ENCODE results near the gene CTSS.
A peak's percentile ranks its signal among the peaks of the same experiment; 100 is the strongest.

CTSS gene

GRCh38 chr1:150696590-150696989, 69.0 kb downstream of the CTSS start:
- FAIRE-seq: no peak

- FAIRE-seq: no peak
Measured at GRCh38 chr1:150696162-150696561, 69.4 kb downstream of the CTSS start.

DNA sequence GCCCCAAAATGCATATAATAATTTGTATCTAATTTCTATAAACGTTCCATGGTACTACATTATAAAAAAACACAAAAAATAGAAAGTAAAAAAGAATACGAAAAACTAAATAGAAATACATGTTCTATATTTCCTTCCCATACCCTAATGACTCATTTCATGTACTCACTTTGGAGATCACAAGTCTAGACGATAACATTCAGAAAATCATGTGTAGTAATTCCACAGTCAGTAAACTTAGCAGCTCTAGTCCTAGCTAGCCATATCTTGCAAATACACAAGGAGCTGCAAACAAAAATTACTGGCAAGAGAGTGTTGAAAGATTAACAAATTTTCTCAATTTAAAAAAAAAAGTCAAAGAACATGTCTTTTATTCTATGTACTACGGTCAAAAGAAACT, 70.0 kb downstream of the CTSS start:
- peak; percentile 36 for FAIRE-seq

DNA sequence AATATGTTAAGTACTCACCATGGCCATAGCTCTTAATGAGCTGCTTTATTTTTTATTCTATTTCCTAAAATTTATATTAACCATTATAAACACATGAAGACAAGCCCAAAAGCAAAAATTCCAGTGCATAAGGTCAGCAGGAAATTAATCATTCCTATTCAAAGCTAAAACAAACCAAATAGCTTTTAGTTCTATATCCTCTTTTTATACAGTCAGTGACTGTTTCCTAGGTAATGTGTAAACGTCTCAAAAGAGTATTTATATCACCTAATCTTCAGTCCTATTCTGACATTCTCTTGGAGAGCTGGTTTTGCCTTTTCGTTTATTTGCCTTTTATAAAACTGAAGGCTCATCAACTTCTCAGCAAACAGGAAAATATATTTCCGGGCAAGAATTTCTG, 72.9 kb downstream of the CTSS start:
- FAIRE-seq: no peak

DNA sequence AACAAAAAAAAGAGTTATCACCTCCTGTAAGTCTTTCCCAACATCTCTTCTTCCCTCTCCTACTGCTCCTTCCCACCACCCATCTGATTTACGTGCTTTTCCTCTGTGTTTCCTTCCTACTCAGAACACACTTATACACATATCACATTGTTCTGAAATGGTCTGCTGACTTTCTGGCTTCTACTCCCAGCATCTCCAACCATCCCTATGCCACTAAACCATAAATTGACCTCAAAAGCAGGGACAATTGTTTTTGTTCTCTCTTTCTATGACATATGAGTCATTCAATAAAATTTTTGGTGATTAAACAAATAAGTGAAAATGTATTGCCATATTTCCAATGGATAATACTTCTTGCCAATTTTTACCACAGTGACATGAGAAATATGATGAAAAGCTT, 76.8 kb downstream of the CTSS start:
- FAIRE-seq: no peak

DNA sequence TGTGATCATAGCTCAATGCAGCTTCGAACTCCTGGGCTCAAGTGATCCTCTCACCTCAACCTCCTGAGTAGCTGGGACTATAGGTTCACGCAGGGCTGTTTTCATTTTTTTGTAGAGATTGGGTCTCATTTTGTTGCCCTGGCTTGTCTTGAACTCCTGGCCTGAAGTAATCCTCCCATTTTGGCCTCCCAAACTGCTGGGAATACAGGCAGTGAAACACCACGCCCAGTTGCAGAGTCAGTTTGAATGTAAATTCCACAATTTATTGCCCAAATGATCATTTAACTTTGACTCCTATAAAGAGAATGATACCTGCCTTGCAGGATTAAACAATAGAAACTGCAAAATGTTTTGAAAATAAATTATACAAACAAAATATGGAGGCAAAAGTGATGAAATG, 79.3 kb downstream of the CTSS start:
- no peak for FAIRE-seq

DNA sequence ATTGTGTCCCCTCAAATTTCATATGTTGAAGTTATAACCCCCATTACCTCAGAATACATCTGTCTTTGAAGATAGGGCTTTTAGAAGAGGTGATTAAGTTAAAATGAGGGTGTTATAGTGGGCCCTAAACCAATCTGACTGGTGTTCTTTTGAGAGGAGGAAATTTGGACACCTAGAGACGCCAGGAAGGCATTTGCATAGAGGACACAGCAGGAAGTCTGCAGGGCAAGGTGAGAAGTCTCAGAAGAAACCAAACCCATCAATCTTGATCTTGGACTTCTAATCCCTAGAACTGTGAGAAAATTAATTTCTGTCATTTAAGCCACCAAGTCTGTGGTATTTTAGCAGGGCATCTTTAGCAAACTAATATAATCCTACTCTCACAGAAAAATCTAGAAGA, 81.7 kb downstream of the CTSS start:
- FAIRE-seq: no peak

All from G401.6 (cell line).